GM18873 (cell line): ENCODE data around the gene P2RX7.

Experiments used
- ATAC-seq: cut with Tn5 transposase; IDR thresholded peaks from one replicate; pipeline ENCODE4 v1.9.1; 2021; ENCODE audit warnings: mild to moderate bottlenecking, moderate library complexity, moderate number of reproducible peaks; ENCODE audit not compliant: unreplicated experiment, low FRiP score

The P2RX7 gene

GRCh38 chr12:121108492-121108891 is 24.2 kb upstream of the P2RX7 start:
- no peak for ATAC-seq

- ATAC-seq, result no peak
Observed at GRCh38 chr12:121110211-121110940, 22.3 kb upstream of the P2RX7 start.

- ATAC-seq, result no peak
Observed at GRCh38 chr12:121111684-121112083, 21.0 kb upstream of the P2RX7 start.

- ATAC-seq, result no peak
Observed at GRCh38 chr12:121112496-121112895, 20.2 kb upstream of the P2RX7 start.

GRCh38 chr12:121113057-121113456 is 19.6 kb upstream of the P2RX7 start:
- ATAC-seq, result no peak

GRCh38 chr12:121114019-121114639 is 18.5 kb upstream of the P2RX7 start:
- no peak for ATAC-seq

- no peak for ATAC-seq
Observed at GRCh38 chr12:121114806-121115205, 17.9 kb upstream of the P2RX7 start.

- ATAC-seq, result no peak
Observed at GRCh38 chr12:121115530-121115929, 17.1 kb upstream of the P2RX7 start.

- no peak for ATAC-seq
Observed at GRCh38 chr12:121116318-121117225, 16.1 kb upstream of the P2RX7 start.

GRCh38 chr12:121117226-121117777 is 15.4 kb upstream of the P2RX7 start:
- ATAC-seq, result no peak

- no peak for ATAC-seq
Observed at GRCh38 chr12:121120323-121120722, 12.4 kb upstream of the P2RX7 start.

- ATAC-seq, result no peak
Observed at GRCh38 chr12:121120989-121121755, 11.5 kb upstream of the P2RX7 start.

GRCh38 chr12:121121805-121122204 is 10.9 kb upstream of the P2RX7 start:
- no peak for ATAC-seq

GRCh38 chr12:121123488-121123887 is 9.2 kb upstream of the P2RX7 start:
- ATAC-seq, result no peak

GRCh38 chr12:121124402-121125109 is 8.1 kb upstream of the P2RX7 start:
- no peak for ATAC-seq

GRCh38 chr12:121127501-121127900 is 5.2 kb upstream of the P2RX7 start:
- no peak for ATAC-seq

GRCh38 chr12:121128908-121129810 is 3.5 kb upstream of the P2RX7 start:
- ATAC-seq, result peak; percentile 80

- ATAC-seq, result no peak
Observed at GRCh38 chr12:121129811-121130147, 2.9 kb upstream of the P2RX7 start.
